Endothelial cell of hepatic sinusoid (primary cell): ENCODE results near the gene SELENOW.

Experiments used
- in situ Hi-C: cut with HindIII; loops from 2 replicates; pipeline ENCODE4 v1.10.0; 2017; ENCODE audit warnings: low sequenced_read_pairs

SELENOW gene

DNA sequence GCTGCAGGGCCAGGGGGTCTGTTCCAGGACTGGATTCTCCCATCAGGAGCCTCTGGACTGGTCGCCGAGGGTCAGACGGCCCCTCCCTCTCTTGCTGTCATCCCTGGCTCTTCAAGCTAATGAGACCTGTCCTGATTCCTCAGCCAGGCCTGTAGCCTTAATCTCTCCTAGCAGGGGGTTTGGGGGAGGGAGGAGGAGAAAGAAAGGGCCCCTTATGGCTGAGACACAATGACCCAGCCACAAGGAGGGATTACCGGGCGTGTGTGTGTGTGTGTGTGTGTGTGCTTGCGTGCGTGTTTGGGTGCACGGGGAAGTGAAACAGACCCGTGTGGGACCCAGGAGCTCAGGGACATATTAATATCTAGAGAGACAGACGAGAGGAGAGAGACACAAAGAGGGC lies 41.4 kb downstream of the SELENOW start:
- in situ Hi-C loops, result no loop called here

DNA sequence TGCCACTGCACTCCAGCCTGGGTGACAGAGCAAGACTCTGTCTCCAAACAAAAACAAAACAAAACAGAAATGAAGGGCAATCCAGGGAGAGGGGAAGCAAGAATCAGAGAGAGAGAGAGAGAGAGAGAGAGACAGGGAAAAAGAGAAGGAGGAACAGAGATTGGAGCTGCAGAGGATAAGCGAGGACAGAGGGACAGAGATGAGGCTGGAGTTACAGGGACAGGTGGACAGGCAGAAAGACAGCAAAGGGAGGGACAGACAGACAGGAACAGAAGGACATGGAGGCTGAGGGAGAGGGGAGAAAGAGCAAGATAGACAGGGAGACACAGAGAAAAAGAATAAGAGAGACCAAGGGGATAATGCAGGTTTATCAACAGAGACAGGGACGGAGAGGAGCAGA lies 41.9 kb downstream of the SELENOW start:
- in situ Hi-C loops, result no loop called here

DNA sequence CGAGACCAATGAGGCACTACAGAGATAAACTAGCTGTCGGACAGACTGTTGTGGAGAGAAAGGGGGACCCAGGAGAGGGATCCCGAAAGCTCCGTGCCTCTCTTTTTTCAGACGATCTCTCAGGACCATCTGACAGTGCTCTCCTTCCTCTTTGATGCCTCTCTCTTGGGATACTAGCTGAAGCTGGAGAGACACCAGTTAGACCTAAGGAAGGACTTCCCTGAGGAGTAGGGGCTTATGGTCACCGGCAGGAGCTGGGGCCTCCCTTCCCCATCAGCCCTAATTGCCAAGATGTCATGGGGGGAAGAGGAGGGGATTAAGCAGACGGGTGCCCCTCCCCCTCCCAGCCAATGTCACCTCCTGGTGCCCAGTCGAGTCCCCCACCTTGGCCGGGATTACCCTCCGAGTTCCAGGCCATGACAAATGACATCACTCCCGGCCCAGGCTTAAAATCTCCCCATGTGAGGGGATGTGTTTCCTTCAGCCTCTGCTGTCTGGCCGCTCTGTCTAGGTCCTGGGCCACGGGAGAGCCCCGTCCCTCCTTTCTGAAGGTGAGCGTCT lies 43.0 kb downstream of the SELENOW start, which contains the start of gene CRX:
CRX (plus strand) TSS at position 478 of the 561 bp plus-strand sequence. CDS start 12,507 bp downstream, outside the sequence.
- in situ Hi-C loops, result no loop called here

DNA sequence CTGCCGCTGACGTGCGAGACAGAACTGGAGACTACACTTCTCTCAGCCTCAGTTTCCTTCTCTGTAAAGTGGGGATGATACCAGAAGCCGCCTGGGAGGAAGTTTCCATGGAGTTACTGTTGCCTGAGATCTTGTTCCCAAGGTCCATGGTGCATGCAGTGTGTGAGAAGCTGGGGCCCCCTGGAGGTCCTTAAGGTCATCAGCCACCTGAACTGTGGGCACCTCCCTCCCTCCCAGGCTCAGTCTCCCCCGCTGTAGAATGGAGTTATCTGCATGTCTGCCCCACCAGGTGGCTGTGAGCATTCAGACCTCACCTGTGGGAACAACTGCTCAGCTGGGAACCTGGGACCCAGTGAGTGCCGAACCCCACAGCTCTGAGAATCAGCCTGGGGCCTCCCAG lies 45.9 kb downstream of the SELENOW start:
- in situ Hi-C loops, result no loop called here

DNA sequence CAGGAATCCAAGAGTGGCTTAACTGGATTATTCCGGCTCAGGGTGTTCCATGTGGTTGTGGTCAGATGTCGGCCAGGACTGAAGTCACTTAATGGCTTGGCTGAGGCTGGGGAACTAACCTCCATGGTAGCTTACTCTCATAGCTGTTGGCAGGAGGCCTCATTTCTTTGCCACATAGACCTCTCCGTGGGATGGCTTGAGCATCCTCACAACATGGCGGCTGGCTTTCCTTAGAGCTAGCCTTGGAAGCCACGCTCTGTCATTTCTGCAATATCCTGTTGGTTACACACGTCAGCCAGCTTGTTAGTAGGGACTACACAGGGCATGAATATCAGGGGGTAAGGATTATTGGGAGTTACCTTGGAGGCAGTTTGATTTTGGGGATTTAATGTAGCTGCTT lies 48.3 kb downstream of the SELENOW start:
- in situ Hi-C loops, result no loop called here

DNA sequence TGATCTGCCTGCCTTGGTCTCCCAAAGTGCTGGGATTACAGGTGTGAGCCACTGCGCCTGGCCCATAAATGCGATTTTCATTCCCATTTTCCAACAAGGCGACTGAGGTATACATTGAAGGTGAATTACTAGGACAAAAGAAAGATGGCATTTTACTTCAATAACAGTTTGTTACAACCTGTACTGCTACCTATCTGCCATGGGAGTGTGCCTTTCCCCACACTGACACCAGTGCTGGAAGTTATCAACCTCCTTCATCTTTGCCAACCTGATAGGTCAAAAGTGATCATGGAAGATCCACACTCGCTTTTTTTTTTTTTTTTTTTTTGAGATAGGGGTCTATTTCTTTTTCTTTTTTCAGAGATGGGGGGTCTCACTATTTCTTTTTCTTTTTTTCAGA lies 54.2 kb downstream of the SELENOW start:
- in situ Hi-C loops, result no loop called here
